ENCODE data around the gene HERC3.

The HERC3 gene

GRCh38 chr4:88722828-88723227 lies 130.5 kb downstream of the HERC3 start:
- DNase-seq = no peak

GRCh38 chr4:88724406-88724805 lies 132.1 kb downstream of the HERC3 start:
- DNase-seq = no peak

DNA sequence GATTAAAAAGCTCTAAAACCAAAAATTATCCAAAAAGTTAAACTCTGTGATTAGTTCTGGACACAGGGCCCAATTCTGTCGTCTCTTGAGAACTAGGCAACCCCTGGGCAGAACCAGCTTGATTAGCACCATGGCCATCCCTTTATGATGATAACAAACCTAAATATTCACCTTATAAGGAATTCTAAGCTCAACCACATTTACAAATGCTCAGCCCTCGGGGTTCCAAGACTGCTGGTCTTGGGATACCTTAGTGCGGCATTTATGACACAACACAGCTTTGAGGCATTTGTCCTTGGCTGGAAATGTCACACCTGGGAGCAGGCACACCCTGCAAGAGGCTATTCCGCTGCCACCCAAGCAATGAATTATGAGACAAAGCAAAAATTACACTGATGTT lies 132.9 kb downstream of the HERC3 start:
- DNase-seq = no peak

DNA sequence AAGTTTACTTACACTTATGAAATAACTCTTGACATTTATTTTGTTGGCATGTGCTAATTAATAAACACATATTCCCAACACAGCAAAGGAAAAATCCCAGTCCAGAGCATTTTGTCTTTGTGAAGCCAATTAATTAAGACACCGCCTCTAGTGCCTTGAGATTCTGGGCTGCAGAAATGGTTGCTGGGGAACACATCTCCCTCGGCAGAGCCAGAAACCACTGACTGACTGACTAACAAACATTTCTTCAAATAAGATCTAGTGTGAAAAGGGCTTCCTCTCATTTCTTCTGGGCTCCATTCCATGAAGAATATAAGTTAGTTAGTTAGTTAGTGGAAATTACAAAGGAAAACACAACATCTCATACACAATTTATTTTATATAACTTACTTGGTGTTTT lies 133.7 kb downstream of the HERC3 start:
- no peak for DNase-seq

GRCh38 chr4:88728146-88728545 lies 135.9 kb downstream of the HERC3 start:
- no peak for DNase-seq

GRCh38 chr4:88729146-88729760 lies 137.0 kb downstream of the HERC3 start:
- no peak for DNase-seq

- no peak for DNase-seq
Observed at GRCh38 chr4:88730811-88731210, 138.5 kb downstream of the HERC3 start.

DNA sequence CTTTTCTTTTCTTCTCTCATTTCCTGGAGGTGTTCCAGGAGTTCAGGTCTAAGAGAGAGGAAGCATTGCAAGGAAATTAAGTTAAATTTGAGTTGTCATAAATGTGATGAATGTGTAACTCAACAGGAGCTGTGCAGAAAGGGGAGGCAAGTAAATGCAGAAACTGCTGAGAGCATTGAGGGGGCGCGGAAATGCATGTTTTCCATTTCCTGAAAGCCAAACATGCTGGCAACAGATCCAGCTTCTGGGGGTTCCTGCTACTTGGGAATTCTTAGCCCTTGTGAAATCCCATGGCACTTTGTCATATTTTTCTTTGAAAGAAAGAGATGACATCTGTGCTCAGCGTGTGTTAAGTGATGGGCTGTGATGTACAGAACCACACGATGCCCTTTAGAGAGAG lies 139.1 kb downstream of the HERC3 start:
- no peak for DNase-seq

DNA sequence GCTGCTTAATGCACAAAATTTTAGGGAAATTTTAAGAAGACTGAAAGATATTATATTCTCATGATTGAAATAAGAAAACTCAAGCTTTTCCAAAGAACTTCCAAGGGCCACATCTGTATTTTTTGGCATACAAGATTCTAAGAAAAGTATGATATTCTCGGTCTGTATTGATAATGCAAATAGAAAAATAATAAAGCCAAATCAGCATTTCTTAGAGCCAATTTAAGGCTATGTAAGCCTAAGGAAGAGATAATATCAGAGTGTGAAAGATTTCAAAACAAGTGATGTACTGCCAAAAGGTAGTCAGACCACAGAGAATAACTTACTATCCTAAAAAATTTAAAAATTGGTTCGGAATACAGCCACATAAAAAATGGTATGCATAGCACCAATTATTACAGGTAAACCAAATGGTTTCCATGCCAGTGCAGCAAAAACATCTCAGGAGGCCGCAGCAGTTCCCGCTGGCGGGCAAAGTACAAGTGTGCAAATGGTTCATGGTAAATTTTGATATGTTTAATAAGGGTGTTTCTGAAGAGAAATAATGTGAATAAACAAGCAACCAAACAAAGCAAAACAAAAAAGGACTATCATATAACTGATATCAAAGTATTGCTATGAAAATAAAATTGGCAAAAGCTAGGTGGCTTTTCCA lies 140.6 kb downstream of the HERC3 start:
- DNase-seq = no peak

- DNase-seq = no peak
Observed at GRCh38 chr4:88734403-88734949, 142.2 kb downstream of the HERC3 start.

DNA sequence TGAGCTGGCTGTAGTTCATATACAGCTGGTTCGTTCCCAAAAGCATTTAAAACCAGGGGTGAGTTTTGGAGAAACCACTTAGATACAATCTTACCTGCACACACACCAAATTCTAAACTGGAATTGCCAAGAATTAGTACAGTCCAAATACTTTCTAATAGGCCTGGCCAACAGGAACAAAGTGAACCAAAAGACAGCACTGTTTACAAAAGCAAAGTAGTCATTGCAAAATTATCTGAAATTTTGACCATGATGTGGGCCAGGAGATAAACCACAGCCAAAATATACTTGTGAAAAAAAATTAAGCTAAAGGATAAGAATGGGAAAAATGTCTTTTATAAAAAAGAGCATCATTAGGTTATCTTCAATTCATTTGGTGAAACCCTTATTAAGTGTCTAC lies 143.3 kb downstream of the HERC3 start:
- no peak for DNase-seq

- DNase-seq = no peak
Observed at GRCh38 chr4:88736264-88736663, 144.0 kb downstream of the HERC3 start.

DNA sequence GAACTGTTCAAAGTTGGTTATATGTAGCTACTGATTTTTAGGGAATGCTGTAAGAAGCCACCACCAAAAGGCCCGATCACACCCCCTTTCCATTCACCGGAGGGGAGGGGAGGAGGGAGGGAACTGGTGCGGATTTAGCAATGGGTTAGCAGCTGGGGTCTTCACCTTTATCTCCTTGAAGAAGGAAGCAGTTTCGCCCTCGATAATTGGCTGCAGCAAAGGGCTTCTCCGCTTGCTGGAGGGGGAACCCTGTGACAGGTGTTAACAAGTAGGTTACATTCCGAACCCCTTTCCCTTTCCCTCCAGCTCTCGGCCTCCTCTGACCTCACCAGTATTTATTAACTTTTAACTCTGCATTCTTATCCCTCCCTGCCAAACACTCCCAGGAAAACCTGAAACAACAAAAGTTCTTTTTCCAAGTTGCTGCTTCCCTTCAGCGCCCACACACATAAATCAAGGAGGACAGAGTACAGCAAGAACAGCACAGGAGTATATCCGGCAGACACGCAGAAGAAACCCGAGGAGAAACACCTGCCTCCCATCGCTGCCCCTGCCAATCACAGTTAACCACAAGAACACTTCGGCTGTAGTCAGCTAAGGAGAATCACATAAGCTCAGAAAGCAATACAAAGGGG lies 145.1 kb downstream of the HERC3 start:
- no peak for DNase-seq

- DNase-seq = no peak
Observed at GRCh38 chr4:88738180-88738579, 145.9 kb downstream of the HERC3 start.

- no peak for DNase-seq
Observed at GRCh38 chr4:88742561-88742960, 150.3 kb downstream of the HERC3 start.

DNA sequence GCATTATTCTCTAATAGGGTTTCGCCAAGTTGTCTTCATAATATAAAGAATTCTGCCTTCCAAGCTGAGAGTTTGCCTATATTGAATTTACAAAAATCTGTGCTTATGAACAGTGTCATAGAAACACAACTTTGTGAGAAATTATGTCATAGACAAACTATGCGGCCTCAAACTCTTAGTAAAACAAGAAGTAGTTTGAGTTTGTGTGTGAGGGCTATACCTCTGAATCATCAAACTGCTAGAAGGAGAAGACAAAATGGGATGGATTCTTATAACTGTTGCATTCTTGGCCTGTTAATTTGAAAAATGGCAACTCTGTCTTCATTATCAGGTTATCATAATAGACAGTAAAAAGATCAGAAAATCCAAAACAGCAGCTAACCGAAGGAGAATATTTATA lies 151.4 kb downstream of the HERC3 start:
- no peak for DNase-seq

GRCh38 chr4:88744609-88745008 lies 152.3 kb downstream of the HERC3 start:
- DNase-seq = no peak

DNA sequence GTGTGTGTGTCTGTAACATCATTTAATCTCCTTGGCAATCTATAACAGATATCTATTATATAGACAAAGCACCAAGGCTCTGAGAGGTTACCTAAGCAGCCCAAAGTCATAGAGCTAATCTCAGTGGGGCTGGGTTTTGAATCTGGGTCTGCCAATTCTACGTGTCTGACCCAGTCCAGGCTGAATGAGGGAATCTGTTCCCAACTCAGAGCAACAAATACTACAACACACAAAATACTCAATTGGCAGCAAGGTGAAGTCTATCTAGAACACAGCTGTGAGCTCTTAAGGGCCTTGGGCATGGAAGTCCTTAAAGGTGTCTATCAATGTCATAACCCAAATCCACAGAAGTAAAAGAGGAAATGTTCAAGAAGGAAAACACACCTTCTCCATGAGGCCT lies 152.9 kb downstream of the HERC3 start:
- no peak for DNase-seq

DNA sequence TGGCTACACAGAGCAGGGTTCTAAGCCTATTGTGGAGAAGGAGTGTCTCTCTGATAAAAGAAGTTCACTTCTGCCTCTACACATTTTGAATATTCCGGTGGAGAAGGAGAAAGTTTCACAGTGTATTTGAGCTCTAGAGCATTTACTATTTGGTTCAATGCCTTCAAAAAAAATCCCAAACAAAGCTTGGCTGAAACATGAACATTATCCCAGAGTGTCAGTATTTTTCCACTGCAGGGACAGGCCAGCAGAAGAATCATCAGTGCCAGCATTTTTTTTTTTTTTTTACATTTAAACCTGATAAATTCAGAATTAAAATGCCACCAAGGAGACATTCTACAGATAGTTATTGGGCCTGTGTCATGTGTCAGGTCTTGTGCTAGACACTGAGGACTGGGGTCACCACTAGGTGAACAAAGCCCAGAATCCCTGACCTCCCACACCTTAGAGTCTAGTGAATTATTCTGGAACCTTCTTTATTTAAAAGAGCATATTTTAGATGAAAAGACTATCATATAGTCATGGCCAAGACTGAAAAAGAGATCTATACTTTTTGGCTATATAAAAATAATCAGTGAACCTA lies 153.4 kb downstream of the HERC3 start:
- DNase-seq = no peak

- no peak for DNase-seq
Observed at GRCh38 chr4:88746206-88746605, 153.9 kb downstream of the HERC3 start.

- no peak for DNase-seq
Observed at GRCh38 chr4:88747351-88747750, 155.1 kb downstream of the HERC3 start.

GRCh38 chr4:88750369-88750768 lies 158.1 kb downstream of the HERC3 start:
- DNase-seq = no peak

DNA sequence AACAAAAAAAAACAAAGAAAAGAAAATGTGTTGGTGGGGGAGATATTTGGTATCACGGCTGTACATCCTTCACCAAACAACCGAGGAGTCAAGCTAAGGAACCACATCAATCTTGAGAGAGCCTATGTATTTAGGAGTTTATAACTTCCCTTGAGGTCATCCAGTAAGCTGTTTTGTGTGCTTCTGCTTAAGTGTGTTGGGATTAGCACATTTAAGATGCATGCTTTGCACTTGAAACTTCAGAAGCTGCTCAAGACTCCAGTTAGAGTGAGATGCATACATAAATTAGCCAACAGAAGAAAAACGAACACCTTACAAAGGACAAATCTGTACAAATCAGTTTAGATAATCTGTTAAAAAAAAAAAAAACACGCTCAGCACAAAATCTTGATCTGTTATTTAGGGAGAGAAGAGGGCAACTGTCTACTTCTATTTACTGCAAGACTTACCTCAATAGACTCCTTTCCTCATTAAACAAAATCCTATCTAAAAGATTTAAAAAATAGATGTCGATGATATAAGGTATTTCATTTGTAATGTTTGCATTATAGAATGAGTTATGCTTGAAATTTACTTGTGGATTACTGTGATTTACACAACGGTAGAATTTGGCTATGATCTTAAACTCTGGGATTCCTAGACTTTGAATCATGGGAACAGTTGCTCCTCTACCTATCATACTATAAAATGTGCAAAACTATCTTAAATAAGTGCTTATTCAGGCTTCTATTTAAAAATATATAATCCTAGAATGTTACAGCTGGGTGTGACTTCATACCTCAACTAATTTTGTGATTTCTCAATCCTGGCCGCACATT lies 159.2 kb downstream of the HERC3 start:
- no peak for DNase-seq
